Retina (tissue), 1 donor: ENCODE data around the gene DNM2.
"Not testable (repeated sequence)": the region's sequence is repeated elsewhere in the genome, so short reads cannot be mapped to it uniquely, and the experiment has no call there.

Experiments used
- DNase-seq: peaks from one replicate; pipeline ENCODE4 v3.0.0-alpha.2; 2016

DNM2 gene

DNA sequence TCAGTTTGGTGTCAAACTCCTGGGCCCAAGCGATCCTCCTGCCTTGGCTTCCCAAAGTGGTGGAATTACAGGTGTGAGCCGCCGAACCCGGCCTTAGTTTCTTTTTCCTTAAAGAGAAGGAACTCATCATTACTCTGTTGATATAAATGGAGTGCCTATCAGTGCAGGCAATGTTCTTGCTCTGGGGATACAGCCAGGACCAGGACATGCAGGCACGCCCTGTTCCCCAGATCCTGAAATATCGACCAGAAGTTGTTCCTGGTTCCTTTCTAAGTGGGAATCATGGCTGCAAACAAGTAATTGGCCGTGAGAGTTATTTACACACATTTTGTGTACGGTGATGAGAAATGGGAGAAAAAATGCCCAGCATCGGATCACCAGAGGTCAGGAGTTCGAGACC lies 8.4 kb downstream of the DNM2 start:
- no peak for DNase-seq

GRCh38 chr19:10727685-10728201 lies 9.9 kb downstream of the DNM2 start:
- no peak for DNase-seq

DNA sequence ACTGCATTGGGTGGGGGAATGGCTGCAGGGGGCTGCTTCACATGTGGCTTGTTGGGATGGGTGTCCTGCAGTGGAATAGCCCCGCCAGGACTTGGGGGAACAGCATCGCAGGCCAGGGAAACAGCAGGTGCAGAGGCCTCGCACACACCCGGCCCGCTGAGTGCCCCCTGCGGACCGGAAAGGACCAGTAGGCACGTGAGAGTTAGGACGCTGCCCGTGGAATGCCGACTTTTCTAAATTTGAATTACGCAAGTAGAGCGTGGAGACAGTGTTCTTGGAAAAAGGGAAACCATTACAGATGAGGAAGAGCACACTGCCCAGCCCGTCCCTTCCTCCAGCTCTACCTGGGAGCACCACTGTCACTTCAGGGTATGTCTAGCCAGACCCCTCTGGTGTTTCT lies 11.5 kb downstream of the DNM2 start:
- no peak for DNase-seq

DNA sequence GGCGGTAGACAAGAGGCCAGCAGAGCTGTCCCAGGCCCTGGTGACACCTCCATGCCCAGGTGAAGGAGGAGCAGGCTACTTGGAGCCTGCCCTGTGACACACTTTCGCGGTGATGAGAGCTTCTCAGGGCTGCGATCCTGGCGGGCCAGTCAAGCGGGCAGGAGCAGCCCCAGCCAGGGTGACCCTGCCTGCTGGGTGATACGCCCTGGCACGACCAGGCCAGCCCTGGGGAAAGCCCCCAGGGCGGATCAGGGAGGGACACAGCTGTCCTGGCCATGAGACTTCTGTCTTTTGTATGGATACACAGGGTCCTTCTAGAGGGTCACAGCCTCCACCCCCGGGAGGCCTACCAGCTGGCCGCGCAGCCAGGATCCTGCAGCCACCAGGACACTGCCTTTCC lies 13.1 kb downstream of the DNM2 start:
- DNase-seq = no peak

DNA sequence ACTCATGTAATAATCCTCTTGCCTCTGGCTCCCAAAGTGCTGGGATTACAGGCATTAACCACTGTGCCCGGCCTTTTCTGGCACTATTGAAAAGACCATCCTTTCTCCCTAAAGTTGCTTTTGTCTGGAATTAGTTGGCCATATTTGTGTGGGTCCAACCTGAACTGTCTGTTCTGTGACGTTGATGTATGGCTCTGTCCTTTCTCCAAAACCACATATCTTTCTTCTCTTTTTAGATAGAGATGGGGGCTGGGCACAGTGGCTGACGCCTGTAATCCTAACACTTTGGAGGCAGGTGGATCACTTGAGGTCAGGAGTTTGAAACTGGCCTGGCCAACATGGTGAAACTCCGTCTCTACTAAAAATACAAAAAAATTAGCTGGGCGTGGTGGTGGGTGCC lies 17.9 kb downstream of the DNM2 start:
- no peak for DNase-seq

DNA sequence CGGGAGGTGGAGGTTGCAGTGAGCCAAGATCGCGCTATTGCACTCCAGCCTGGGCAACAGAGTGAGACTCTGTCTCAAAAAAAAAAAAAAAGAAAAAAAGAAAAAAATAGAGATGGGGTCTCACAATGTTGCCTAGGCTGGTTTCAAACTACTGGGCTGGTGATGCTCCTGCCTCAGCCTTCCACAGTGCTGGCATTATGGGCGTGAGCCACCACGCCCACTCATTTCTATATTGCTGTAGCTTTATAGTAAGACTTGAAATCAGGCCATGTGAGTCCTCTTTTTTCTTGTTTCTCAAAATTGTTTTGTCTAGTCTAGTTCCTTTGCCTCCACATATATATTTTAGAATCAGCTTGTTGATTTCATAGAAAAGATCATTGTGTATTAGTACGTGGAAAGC lies 18.3 kb downstream of the DNM2 start:
- DNase-seq = no peak

GRCh38 chr19:10736916-10737551 lies 19.2 kb downstream of the DNM2 start:
- no peak for DNase-seq

DNA sequence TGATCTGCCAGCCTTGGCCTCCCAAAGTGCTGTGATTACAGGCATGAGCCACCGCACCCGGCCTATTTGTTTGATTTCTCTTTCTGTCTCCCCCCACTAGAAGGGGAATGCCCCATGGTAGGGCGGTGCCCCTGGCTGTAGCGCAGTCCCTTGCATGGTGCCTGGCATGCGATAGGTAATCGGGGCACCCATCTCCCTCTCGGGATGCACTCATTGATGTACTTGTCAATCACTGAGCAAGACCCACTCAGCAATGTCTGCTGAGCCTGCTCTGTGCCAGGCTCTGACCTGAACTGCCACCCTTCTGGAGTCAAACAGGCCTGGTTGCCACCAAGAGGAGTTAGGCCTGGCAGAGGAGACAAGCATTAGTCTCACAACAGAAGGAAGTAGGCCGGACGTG lies 19.8 kb downstream of the DNM2 start:
- no peak for DNase-seq

GRCh38 chr19:10740798-10741197 lies 22.9 kb downstream of the DNM2 start:
- DNase-seq = no peak

DNA sequence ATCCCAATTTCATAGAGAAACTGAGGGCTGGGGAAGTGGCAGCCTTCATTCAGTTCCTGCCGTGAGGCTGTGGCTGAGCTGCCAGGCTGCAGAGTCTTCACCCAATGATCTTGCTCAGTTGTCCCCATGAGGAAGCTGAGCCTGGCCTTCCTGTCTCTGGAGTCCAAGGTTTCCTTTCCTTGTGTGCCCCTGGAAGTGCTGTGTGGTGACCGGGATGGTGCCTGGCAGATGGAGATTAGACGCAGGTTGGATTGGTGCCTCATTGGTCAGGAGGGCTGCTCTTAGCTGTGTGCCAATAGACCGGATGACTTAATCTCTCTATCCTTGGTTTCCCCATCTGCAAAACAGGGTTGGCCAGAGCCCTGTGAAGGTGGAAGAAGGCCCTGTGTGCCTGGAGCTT lies 24.6 kb downstream of the DNM2 start:
- no peak for DNase-seq

DNA sequence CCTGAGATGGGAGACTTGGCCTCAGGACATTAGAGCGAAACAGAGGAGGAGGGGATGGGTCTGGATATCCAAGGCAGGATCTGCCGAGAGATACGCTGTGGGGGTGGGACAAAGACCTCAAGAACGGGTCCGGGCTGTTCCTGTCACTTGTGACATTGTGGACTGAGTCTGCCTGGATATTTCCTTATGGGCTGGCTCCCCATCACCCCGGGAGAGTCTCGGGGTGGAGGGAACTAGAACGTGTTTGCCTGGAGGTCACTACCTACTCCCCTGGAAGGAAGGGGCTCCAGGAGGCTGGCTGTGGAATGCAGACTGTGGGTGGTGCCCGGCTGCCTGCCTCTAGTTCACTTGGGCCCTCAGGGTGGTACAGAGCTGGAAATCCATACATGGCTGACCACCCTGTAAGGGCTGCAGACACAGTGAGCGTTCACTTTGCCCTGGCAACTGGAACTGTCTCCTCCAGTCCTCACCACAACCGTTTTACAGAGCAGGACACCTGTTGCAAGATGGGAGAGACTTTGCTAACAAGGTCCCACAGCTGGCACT lies 26.4 kb downstream of the DNM2 start:
- DNase-seq = no peak

- no peak for DNase-seq
These were observed 27.0 kb downstream of the DNM2 start for GRCh38 chr19:10744801-10745293.

GRCh38 chr19:10746437-10746836 lies 28.6 kb downstream of the DNM2 start:
- DNase-seq = not testable (repeated sequence)

DNA sequence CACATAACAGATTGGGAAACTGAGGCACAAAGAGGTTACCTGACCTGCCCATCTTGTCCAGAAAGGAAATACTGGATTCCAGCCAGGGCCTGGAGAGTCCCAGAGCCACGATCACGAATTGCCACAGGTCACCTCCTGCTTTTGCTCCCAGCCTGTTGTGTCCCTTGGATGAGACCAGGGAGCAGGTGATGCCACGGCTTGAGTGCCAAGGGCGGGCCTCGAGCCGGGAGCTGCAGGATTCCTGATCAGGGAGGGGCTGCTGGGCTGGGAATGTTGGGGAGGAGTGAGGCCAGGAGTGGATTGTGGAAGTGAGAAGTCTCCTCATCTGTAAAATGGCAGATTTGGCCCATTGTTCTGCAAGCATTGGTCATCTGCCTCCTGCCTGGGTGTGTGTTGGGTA lies 29.4 kb downstream of the DNM2 start:
- no peak for DNase-seq

DNA sequence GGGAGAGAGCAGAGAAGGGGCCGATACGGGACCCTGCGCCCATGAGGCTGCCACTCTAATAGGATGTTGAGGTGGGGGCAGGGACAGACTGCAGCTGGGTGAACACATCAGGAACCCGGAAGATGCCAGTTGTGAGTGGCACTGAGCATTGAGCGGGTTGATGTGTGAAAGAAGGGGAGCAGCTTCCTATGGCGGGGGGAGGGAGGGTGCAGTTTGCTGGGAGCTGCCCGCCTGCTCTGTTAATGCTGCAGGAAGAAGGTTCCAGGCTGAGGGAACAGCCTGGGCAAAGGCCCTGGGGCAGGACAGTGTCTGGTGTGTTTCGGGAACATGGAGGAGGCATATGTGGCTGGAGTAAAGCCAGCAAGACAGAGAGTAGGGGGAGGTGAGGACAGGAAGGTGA lies 29.8 kb downstream of the DNM2 start:
- DNase-seq = no peak

- DNase-seq = no peak
These were observed 30.5 kb downstream of the DNM2 start for GRCh38 chr19:10748195-10748926.

- no peak for DNase-seq
These were observed 31.1 kb downstream of the DNM2 start for GRCh38 chr19:10748927-10749434.

DNA sequence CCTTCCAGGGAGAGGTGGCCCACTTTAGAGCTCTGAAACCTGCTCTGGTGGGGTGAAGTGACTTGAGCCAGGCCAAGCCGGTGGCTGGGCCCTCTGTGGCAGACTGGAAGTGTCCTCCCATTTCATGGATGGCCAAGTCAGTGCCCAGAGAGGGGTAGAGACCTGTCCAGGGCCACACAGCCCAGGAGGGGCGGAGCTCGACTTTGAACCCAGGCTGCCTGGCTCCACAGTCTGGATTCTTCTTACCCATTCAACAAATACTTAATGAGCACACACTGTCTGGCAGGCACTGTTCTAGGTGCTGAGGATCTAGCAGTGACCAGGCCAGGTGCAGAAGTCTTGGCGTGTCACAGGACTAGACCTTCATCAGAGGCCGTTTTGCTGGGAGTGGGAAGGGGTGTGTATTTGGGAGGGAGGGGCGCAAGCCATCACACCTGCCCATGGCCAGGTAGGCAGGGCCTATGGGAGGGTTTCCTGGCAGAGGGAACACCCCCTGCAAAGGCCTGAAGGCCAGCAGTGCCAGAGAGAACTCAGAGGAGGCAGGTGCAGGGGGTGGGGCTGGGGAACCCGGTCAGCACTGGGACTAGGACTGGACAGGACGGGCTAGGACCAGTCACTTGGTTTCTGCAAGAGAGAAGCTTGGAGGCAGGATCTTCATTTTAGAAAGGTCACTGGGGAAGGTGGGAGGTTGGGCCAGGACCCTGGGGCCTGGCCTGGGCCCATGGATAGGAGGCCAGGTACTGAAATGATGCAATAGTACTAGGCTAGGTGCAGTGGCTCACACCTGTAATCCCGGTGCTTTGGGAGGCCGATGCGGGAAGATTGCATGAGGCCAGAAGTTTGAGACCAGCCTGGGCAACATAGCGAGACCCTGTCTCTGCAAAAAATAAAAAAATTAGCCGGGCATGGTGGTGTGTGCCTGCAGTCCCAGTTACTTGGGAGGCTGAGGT lies 31.8 kb downstream of the DNM2 start:
- no peak for DNase-seq

DNA sequence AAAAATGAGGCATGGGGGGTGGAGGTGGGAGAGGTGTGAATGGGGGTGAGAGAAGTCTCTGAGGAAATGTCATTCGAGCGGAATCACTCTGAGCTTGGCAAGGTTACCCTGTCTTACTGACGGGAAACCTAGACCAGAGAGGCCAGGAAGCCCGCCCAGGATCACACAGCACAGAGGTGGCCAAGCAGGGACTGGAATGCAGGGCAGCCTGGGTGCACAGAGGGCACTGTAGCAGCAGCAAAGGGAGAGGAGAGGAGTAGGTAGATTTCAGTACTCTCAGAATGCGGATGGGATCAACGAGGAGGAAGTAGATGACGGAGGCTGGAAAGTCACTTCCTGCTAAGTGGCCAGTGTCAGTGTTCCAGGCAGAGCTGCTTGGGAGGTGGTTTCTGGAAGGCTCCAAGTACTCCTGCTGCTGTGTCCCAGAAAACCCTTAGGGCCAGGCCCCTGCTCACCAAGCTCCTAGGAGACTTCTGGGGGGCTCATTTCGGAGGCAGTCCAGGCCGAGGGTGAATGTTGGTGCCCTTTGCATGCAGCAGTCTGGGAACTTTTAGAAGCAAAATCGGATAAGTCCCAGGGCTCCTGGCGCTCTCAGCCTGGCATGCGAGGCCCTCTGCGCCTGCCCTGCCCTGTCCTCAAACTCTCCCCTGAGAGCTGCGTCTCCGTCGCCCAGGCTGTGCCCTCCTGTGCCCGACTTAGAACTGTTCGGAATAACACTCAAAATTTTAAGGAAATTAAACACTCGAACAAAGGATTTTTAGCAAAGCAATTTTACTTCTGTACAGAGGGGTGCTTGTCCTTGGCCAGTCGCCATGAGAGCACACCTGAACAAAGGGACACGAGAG lies 33.5 kb downstream of the DNM2 start:
- no peak for DNase-seq

DNA sequence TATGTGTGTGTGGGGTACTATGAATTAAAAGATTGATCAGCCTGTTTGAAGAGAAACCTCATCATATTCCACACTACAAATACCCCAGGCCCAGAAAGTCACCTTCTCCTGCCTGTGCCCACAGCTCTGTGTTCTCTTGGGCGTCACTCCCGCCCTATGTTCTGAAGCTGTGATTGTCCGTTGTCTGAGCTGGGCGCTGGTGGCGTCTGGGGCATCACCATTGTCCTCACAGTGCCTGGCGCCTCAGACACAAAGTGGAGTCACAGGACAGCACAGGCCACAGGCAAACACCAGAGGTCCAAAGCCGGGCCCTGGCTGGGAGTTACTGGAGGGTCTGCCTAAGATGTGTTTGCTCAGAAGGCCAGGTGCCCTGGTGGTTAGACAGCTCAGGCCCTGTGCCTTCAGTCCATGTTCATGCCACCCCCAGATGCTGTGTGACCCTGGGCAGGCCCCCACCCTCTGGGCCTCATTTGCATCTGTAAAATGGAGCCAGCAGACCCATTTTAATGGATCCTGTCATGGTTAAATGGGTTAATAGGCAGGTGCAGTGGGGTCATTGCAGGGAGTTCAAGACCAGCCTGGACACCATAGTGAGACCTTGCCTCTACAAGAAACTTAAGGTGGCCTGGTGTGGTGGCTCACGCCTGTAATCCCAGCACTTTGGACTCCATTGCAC lies 34.5 kb downstream of the DNM2 start:
- no peak for DNase-seq
